Glomerular endothelial cell (primary cell): ENCODE measurements around the gene ARPC1A. TPM values are rescaled to one million over a fixed set of nuclear protein-coding genes. Genes with fewer than 3 reads are reported as not detected.
"Not testable (repeated sequence)": the region's sequence is repeated elsewhere in the genome, so short reads cannot be mapped to it uniquely, and the experiment has no call there.

Source experiments
- DNase-seq: peaks from one replicate; pipeline ENCODE4 v3.0.0-alpha.2; 2011; ENCODE audit warnings: low read depth, low spot score; ENCODE audit errors: extremely low read depth
- total RNA-seq: library from RNA; depleted of rRNA; stranded (reverse); fragments of >200 nt; gene quantifications from 2 replicates; pipeline ENCODE4 v1.2.3, GENCODE V29; 2015

The ARPC1A gene
- total RNA-seq, 1 donor from 2014 or later = 160 TPM

DNA sequence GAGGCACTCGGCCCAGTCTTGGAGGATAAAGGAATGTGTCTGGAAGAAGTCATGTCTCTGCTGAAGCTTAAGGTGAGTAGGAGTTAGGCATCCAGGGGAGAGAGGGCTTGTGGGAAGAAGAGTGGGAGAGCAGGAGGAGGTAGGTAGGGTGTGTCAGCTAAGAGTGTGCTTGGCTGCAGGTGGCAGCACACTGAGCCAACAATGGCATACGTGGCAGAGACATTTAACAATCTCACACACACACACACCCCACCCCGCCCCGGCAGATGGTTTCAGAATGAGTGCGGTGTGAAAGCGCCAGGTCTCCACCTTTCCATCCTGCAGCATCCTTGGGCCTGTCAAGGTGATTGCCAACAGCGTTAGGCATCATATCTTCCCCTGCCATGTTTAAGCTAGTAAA, 11.2 kb upstream of the ARPC1A start:
- DNase-seq = no peak

DNA sequence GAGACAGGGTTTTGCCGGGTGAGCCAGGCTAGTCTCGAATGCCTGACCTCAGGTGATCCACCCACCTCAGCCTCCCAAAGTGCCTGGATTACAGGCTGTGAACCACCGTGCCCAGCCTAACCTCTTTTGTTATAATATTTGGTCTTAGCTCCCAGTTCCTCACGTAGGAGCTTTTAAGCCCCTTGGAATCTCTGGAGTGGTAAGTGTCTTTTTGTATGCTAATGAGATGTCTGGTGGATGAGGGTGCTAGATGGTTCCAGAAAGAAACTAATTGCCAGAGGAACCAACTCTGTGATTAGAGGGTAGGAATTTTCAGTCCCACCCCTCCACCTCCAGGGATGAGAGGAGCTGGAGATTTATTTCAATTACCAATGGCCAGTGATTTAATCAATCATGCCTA, 5.3 kb upstream of the ARPC1A start:
- no peak for DNase-seq

DNA sequence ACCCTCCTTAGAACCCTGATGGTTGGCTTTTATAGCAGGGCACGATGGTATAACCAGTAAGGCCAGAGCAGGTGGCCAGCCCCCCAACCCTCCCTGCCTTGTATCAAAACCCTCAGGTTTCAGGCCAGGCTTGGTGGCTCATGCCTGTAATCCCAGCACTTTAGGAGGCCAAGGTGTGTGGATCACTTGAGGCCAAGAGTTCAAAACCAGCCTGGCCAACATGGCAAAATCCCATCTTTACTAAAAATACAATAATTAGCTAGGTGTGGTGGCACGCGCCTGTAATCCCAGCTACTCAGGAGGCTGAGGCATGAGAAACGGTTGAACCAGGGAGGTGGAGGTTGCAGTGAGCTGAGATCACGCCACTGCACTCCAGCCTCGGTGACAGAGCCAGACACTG, 3.0 kb upstream of the ARPC1A start:
- not testable (repeated sequence) for DNase-seq

DNA sequence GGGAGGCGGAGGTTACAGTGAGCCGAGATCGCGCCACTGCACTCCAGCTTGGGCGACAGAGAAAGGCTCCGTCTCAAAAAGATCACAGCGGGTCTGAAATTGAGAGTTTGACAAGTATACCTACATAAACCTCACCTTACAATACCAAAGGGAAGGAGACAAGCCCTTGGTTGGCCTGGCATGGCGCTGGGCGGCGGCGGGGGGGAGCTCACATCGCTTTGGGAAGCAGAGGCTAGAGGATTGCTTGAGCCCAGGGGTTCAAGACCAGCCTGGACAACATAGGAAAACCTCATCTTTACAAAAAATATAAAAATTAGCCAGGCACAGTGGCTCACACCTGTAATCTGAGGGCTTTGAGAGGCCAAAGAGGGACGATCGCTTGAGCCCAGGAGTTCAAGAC, 1.1 kb upstream of the ARPC1A start:
- no peak for DNase-seq

DNA sequence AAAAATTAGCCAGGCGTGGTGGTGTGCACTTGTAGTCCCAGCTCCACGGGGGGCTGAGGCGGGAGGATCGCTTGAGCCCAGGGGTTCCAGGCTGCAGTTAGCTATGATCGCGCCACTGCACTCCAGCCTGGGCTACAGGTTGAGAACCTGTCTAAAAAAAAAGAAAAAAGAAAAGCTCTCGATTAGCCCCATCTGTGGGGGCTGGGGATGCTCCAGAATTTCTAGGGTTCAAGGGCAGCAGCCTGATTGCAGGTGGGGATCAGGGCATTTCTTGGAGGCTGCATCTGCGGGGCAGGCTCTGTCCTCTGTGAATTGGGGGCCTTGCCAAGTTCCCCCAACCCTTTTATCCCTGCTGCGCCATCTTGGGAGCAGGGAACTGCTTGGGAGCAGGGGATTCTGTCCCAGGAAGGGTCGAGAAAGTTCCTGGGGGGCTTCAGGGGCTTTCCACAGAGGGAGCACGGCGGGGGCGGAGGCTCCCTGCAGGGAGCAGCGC, 651 bp upstream of the ARPC1A start:
- no peak for DNase-seq

DNA sequence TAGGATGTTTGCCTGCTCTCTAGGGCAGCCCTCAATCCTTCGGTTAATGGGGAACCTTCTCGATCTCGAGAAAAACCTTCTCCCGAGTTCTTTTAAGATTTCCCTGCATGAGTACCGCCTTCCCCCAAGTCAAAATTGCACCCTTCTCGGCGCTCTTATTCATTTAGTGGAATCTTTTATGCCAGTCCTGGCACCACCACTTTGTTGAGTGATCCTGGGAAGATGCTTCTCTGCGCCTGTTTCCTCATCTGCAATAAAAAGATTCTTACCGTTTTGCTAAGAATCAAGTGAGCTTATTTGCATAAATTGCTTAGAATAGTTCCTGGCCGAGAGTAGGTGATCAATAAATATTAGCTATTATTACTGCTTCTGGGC, 697 bp downstream of the ARPC1A start:
- DNase-seq = no peak

DNA sequence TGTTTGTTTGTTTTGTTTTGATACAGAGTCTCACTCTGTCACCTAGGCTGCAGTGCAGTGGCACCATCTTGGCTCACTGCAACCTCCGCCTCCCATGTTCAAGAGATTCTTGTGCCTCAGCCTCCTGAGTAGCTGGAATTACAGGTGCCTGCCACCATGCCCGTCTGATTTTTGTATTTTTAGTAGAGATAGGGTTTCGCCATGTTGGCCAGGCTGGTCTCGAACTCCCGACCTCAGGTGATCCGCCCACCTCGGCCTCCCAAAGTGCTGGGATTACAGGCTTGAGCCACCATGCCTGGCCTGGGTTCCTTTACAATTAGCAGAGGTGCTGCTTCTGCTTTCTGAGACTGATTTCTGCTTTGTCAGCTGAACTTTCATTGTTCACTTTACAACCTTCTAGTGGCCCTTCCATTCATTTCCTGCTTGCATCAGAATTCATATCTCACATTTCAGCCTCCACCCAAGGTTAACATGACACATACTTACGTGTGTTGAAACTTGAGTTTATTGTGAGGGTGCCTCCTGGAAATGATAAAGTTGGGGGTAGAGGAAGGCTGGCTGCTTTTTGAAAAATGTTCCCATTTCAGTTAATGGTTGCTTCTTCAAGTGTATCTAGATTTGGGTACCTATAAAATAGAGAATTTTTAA, 4.7 kb downstream of the ARPC1A start:
- peak; percentile 42 for DNase-seq

DNA sequence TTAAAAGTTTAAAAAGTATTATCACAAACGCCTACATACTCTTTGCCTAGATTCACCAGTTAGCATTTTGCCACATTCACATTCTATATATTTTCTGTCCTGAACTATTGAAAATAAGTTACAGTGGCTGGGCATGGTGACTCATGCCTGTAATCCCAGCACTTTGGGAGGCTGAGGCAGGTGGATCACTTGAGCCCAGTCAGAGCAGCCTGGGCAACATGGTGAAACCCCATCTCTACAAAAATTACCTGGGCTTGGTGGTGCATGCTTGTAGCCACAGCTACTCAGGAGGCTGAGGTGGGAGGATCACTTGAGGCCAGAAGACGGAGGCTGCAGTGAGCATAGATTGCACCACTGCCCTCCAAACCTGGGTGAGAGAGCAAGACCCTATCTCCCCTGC, 5.3 kb downstream of the ARPC1A start:
- DNase-seq = no peak

DNA sequence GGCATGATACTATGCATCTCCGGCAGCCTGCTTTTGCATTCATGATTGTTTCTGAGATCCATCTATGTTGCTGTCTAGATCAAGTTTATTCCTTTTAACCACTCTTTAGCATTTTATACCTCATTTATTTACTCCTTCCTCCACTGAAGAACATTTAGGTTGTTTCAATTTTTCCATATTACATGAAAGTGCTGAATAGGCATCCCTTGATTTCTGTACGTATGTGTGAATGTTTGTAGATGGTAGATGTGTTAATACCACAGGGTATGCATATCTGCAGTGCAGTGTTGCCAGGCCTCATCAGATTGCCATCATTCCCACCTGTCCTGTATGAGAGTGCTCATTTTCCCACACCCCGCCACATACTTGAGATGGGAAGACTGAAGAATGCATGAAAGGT, 13.9 kb downstream of the ARPC1A start:
- no peak for DNase-seq

DNA sequence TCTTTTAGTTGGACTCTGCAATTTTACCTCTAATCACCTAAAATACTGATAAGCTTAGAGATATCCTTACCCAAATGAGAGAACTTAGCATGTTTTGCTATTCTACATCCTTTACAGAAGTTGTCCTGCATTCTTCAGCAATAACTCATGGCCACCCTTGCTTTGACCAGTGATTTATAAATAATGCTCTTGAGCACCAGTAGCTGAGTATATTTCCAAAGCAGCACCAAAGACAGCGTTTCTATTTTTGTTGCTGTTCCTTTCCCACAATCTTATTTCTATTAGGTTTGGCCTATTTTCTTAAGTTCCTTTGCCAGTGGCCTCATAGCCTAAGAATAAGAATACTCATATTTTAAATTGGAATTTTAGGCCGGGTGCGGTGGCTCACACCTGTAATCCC, 15.0 kb downstream of the ARPC1A start:
- no peak for DNase-seq

DNA sequence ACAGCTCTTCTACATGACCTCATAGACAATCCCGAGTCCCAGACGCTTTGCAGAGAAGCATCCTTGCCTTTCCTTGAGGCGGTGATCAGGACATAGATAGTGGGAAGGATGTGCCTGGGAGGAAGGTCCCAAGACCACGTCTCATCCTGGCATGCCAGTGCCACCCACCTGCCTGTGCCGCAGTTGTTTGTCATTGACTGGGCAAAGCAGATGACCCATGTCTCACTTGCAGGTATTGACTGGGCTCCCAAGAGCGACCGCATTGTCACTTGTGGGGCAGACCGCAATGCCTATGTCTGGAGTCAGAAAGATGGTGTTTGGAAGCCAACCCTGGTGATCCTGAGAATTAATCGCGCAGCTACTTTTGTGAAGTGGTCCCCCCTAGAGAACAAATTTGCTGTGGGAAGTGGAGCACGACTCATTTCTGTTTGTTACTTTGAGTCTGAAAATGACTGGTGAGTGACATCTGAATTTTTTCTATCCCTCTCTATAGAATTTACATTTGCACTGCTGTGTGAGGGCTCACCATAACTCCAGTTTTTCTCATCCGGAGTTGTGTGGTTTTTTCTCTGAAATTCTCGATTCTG, 18.5 kb downstream of the ARPC1A start:
- DNase-seq = no peak

DNA sequence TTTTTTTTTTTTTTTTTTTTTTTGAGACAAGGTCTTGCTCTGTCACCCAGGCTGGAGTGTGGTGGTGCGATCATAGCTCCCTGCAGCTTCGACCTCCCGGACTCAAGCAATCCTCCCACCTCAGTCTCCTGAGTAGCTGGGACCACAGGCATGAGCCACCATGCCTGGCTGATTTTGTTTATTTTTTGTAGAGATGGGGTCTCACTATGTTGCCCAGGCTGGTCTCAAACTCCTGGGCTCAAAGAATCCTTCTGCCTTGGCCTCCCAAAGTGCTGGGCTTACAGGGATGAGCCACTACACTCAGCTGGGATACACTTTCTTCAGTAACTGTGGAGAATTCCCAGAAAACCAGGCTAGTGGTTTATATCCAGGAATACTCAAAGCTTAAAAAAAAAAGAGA, 24.9 kb downstream of the ARPC1A start:
- not testable (repeated sequence) for DNase-seq

DNA sequence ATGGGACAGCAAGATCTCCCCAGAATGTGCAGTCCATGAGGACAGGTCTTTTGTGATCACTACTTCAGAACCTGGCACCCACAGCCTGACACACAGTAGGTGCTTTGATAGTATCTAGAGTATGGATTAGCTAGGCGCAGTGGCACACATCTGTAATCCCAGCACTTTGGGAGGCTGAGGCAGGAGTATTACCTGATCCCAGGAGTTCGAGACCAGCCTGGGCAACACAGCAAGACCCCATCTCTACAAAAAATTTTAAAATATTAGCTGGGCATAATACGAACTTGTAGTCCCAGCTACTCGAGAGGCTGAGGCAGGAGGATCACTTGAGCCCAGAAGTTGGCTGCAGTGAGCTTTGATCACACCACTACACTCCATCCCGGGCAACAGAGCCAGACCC, 26.5 kb downstream of the ARPC1A start:
- no peak for DNase-seq

DNA sequence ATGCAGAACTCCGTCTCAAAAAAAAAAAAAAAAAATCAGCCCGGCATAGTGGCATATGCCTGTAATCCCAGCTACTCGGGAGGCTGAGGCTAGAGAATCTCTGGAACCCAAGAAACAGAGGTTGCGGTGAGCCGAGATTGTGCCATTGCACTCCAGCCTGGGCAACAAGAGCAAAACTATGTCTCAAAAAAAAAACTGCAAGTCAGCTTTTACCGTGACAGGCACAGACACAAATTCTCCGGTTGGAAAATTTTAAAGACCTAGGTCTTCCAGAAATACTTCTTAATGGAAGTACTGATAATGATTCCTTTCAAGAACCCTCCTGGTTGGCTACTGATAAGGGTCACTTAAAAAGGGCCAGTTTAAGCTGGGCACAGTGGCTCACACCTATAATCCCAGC, 29.4 kb downstream of the ARPC1A start:
- no peak for DNase-seq

DNA sequence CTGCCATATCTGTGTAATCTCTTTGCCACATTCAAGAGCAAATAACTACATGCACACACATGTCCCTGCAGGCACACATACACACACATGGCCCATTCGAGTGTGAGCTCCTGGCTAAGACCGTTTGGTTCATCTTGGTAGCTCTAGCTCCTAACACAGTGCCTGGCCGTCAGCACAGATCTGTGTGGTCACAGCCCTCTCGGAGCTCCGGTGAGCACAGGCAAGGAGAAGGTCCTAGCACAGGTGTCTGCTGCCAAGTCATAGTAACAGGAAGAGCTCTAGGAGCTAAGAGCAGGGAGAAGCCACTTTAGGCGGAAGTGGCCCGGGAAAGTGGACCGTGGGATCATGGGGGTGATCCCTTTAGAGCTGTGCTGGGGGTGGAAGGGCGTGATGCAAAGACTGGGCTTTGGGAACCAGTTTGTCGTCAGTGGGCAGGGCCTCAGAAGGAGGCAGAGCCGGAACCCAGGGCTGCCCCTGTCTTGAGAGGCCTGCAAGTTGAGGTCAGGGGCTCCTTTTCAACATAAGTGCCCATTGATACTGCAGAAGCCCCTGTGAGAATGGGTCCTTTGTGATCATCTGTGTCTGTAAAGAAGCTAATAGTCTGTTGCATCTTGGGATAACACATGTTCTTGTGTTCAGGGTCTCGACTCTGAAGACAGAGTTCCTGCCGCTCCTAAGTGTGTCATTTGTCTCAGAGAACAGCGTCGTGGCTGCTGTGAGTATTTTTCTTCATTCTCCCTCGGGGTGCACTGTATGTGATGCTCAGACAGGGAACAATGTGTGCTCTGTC, 32.2 kb downstream of the ARPC1A start:
- DNase-seq = no peak

DNA sequence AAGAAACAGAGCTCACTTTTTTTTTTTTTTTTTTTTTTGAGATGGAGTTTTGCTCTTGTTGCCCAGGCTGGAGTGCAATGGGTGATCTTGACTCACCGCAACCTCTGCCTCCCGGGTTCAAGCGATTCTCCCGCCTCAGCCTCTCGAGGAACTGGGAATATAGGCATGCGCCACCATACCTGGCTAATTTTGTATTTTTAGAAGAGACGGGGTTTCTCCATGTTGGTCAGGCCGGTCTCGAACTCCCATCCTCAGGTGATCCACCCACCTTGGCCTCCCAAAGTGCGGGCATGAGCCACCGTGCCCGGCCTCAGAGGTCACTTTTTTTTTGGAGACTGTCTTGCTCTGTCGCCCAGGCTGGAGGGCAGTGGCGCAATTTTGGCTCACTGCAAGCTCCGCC, 32.8 kb downstream of the ARPC1A start:
- DNase-seq = not testable (repeated sequence)

DNA sequence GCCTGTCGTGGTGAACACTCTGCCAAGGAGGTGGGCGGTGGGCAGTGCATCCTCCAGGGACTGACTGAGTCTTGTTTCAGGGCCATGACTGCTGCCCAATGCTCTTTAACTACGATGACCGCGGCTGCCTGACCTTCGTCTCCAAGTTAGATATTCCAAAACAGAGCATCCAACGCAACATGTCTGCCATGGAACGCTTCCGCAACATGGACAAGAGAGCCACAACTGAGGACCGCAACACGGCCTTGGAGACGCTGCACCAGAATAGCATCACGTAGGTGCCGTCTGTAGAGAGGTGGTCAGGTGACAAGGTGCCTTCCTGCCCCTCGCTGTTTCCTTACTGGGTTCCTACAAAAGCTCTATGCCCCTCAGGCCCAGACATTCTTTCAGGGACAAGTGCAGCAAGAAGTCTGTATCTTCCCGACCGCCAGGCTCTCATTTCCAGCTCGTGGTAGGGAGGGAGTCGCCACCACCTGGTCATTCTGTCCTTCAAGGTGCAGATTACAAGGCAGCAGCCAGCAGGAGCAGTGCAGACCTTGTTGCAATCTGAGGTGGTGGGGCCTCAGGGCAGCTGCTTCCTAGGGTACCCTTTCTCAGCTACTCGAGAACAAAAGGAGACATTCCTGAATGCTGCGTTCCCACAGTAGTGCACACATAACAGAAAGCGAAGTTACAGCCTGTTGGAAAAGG, 33.9 kb downstream of the ARPC1A start:
- DNase-seq = no peak

DNA sequence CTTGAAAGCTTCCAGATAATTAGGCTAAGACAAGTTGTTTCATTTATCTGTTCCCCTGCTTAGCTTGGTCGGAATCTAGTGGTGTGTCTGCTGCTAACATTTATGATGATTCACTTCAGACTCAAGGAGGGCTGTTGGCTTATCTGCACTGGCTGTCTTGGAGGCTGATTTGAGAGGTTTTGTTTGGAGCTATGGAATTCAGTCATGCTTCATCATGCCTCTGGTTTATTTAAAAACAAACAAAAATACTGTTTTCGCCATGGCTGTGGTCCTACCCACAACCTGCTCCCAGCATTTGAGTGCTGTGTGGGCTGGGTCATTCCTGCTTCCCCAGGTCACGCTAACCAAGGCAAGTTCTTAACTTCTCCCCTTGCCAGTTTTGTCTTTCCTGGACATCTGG, 37.1 kb downstream of the ARPC1A start:
- DNase-seq = no peak

DNA sequence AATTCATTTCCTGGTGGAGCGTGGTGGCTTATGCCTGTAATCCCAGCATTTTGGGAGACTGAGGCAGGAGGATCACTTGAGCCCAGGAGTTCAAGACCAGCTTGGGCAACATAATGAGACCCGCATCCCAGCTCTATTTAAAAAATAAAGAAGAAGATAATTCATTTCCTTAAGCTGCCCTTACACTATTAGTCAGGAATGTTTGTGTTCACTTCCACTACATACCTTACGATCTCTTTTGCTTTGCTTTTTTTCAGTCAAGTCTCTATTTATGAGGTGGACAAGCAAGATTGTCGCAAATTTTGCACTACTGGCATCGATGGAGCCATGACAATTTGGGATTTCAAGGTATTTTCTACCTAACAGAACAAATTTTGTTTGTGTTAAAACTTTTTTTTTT, 37.6 kb downstream of the ARPC1A start:
- DNase-seq = no peak

DNA sequence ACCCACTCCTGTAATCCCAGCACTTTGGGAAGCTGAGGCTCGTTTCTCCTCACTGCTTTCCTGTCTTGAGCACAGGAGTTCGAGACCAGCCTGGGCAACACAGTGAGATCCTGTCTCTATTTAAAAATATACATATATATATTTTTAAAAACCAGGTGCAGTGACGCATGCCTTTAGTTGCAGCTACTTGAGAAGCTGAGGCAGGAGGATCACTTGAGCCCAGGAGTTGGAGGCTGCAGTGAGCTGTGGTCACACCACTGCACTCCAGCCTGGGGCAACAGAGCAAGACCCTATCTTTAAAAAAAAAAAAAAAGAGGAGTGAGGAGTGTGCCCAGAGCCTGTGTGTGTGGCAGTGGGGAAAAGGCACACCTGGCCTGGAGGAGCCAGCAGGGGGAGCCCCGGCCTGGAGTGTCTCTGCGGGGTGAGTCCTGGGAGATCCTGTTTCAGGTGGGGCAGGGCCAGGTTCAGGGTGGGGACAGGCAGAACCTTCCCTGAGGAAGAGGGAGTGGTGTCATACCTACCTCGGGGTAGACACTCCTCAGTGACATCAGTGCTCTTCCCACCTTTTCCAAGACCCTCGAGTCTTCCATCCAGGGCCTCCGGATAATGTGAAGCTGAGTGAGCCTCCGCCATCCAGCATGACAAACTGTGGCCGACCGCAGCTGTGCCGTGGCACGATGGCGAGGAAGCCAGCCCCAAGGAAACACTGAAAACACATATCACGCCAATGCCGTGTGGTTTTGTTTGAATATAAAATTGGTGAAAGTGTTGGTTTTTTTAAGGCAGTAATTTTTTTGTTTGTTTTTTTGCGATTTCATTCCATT, 39.8 kb downstream of the ARPC1A start:
- no peak for DNase-seq

DNA sequence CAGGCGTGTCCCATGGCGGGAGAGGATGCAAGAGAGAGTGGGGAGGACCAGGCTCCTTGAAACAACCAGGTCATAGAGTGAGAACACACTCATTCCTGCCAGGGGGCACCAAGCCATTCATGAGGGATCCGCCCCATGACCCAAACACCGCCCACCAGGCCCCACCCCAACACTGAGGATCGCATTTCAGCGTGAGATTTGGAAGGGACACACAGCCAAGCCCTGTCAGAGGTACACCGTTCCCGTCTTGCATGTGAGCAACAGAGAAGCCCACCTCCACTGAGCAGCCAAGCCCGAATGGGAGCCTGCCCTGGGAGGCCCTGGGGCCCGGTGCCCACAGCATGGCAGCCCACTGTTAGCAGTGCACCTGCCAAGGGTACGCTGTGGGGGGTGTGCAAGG, 40.9 kb downstream of the ARPC1A start:
- no peak for DNase-seq
